RWPE1 (cell line): ENCODE data around the gene TARBP2.
A peak's percentile ranks its signal among the peaks of the same experiment; 100 is the strongest.

ENCODE experiments used
- CTCF ChIA-PET: fragments of 350-600 bp; sonication (Branson Sonifier 250); formaldehyde crosslinking; extraction: SDS; loops from one replicate; lab custom pipeline; 2021; lab: Yijun Ruan, JAX
- POLR2A ChIA-PET: fragments of 400-600 bp; formaldehyde crosslinking; extraction: SDS; loops from one replicate; lab custom pipeline; 2020; ENCODE audit warnings: antibody characterized with exemption; ENCODE audit not compliant: low non-redundant PET; lab: Yijun Ruan, JAX
- DNase-seq: peaks from one replicate; pipeline ENCODE4 v3.0.0; 2012; ENCODE audit warnings: low spot score
- H3K27ac ChIP-seq: fragments of 450-650 bp; 2 replicates; pipeline ENCODE4 v1.5.1; 2017
- CTCF ChIP-seq: fragments of 450-650 bp; conservative IDR thresholded peaks from 2 replicates; pipeline ENCODE4 v1.5.1; 2017; ENCODE audit warnings: low read depth, mild to moderate bottlenecking

Gene TARBP2

GRCh38 chr12:53502983-53503728, 2.1 kb downstream of the TARBP2 start:
- H3K27ac ChIP-seq = peak overlapping the region; percentile 95
- ChIA-PET CTCF (interaction anchor here (1.3 kb wide), 1 partner anchor 182 kb away, joined by 7 read pairs; the partner anchor contains the start of gene AAAS), POLR2A (interaction anchor here (0.6 kb wide), 1 partner anchor 178 kb away, joined by 3 read pairs; no protein-coding TSS in a partner anchor)
- TF ChIP-seq CTCF = no peak
- no peak for DNase-seq

- no peak for TF ChIP-seq CTCF
- peak overlapping the region; percentile 58 for H3K27ac ChIP-seq
- ChIA-PET POLR2A (no interaction called here), CTCF (interaction anchor here (0.9 to 1.3 kb wide), 2 partner anchors 152 to 183 kb away, joined by 3 to 7 read pairs; partner anchors contain the start of gene AAAS)
- no peak for DNase-seq
These were observed 3.2 kb downstream of the TARBP2 start for GRCh38 chr12:53504004-53504920.

GRCh38 chr12:53505086-53505485, 4.0 kb downstream of the TARBP2 start:
- POLR2A ChIA-PET = no interaction called here
- no peak for TF ChIP-seq CTCF
- DNase-seq = no peak
- CTCF ChIA-PET = interaction anchor here (0.9 kb wide), 1 partner anchor 153 kb away, joined by 3 read pairs; no protein-coding TSS in a partner anchor
- peak overlapping the region; percentile 58 for H3K27ac ChIP-seq

- TF ChIP-seq CTCF = no peak
- POLR2A ChIA-PET = no interaction called here
- CTCF ChIA-PET = interaction anchor here (0.9 kb wide), 1 partner anchor 154 kb away, joined by 3 read pairs; no protein-coding TSS in a partner anchor
- peak overlapping the region; percentile 58 for H3K27ac ChIP-seq
- DNase-seq = no peak
These were observed 4.7 kb downstream of the TARBP2 start for GRCh38 chr12:53505555-53506449.

GRCh38 chr12:53506450-53506785, 5.3 kb downstream of the TARBP2 start:
- POLR2A ChIA-PET = no interaction called here
- TF ChIP-seq CTCF = no peak
- peak overlapping the region; percentile 58 for H3K27ac ChIP-seq
- CTCF ChIA-PET = no interaction called here
- no peak for DNase-seq
